PC-3 (cell line): ENCODE measurements around the gene NEGR1. TPM values are rescaled to one million over a fixed set of nuclear protein-coding genes. Genes with fewer than 3 reads are reported as not detected.

ENCODE experiments used
- ATAC-seq: fragments of 200-7000 bp; cut with Tn5 transposase; 2 replicates; pipeline ENCODE4 v1.9.1; 2020; ENCODE audit warnings: mild to moderate bottlenecking, moderate library complexity
- BruUV-seq: library from RNA; stranded (reverse); fragments of 400-500 nt; replicated peaks from 2 replicates; lab custom pipeline; 2021; lab: Mats Ljungman, UMichigan
- CTCF ChIA-PET: fragments of 300-600 bp; sonication (Branson Sonifier 250); formaldehyde crosslinking; loops from one replicate; lab custom pipeline; 2022; ENCODE audit warnings: antibody characterized with exemption; lab: Charles Lee
- POLR2A ChIA-PET: fragments of 300-600 bp; sonication (Branson Sonifier 250); formaldehyde crosslinking; loops from one replicate; lab custom pipeline; 2022; ENCODE audit warnings: antibody characterized with exemption; ENCODE audit not compliant: unreplicated experiment; lab: Charles Lee
- DNase-seq: peaks from one replicate; pipeline ENCODE4 v3.0.0-alpha.2; 2015
- H2AFZ ChIP-seq: fragments of 300-600 bp; sonication (generic); 2 replicates; pipeline ENCODE4 v1.6.0; 2016; ENCODE audit warnings: antibody characterized with exemption, low read length
- H3F3A ChIP-seq: fragments of 300-600 bp; sonication (generic); one replicate; pipeline ENCODE4 v1.6.0; 2017; ENCODE audit warnings: antibody characterized with exemption, low read length, control low read depth, mild to moderate bottlenecking; ENCODE audit not compliant: unreplicated experiment
- H3K27ac ChIP-seq: fragments of 300-600 bp; sonication (generic); 2 replicates; pipeline ENCODE4 v1.5.1; 2016; ENCODE audit warnings: mild to moderate bottlenecking, low read length
- H3K27me3 ChIP-seq: fragments of 300-600 bp; sonication (generic); 2 replicates; pipeline ENCODE4 v1.6.1; 2016; ENCODE audit warnings: low read length, mixed read lengths
- H3K36me3 ChIP-seq: fragments of 300-600 bp; sonication (generic); 2 replicates; pipeline ENCODE4 v1.6.1; 2016; ENCODE audit warnings: low read depth, mixed run types, low read length, mixed read lengths
- H3K4me1 ChIP-seq: fragments of 300-600 bp; sonication (generic); 2 replicates; pipeline ENCODE4 v1.5.1; 2016; ENCODE audit warnings: low read length; ENCODE audit not compliant: insufficient read depth
- H3K4me2 ChIP-seq: fragments of 300-600 bp; sonication (generic); 2 replicates; pipeline ENCODE4 v1.6.0; 2016; ENCODE audit warnings: low read length
- H3K4me3 ChIP-seq: fragments of 300-600 bp; sonication (generic); 2 replicates; pipeline ENCODE4 v1.5.1; 2016; ENCODE audit warnings: mild to moderate bottlenecking, low read length, mixed read lengths
- H3K79me2 ChIP-seq: fragments of 300-600 bp; sonication (generic); 2 replicates; pipeline ENCODE4 v1.6.1; 2017; ENCODE audit warnings: low read length, mixed read lengths
- H3K9ac ChIP-seq: fragments of 300-600 bp; sonication (generic); 2 replicates; pipeline ENCODE4 v1.6.0; 2016; ENCODE audit warnings: mild to moderate bottlenecking, low read length
- H3K9me2 ChIP-seq: fragments of 300-600 bp; sonication (generic); replicated peaks from 2 replicates; pipeline ENCODE4 v1.6.1; 2016; ENCODE audit warnings: mixed run types, low read length, mixed read lengths
- H3K9me3 ChIP-seq: fragments of 300-600 bp; sonication (generic); 2 replicates; pipeline ENCODE4 v1.6.1; 2016; ENCODE audit warnings: low read length, mixed read lengths
- H4K20me1 ChIP-seq: fragments of 300-600 bp; sonication (generic); 2 replicates; pipeline ENCODE4 v1.6.1; 2016; ENCODE audit warnings: low read length, mixed read lengths
- CTCF ChIP-seq: fragments of 300-600 bp; sonication (generic); conservative IDR thresholded peaks from 2 replicates; pipeline ENCODE4 v1.5.1; 2017; ENCODE audit warnings: antibody characterized with exemption, low read depth, mild to moderate bottlenecking, low read length
- EZH2 ChIP-seq: fragments of 300-600 bp; sonication (generic); IDR thresholded peaks from one replicate; pipeline ENCODE4 v1.6.1; 2017; ENCODE audit warnings: antibody characterized with exemption, mild to moderate bottlenecking, low read length; ENCODE audit not compliant: unreplicated experiment
- EZH2phosphoT487 ChIP-seq: fragments of 300-600 bp; sonication (generic); IDR thresholded peaks from 2 replicates; pipeline ENCODE4 v1.6.1; 2018; ENCODE audit warnings: mild to moderate bottlenecking, antibody characterized with exemption, low read length, borderline replicate concordance
- intact Hi-C: fragments of 100-400 bp; cut with micrococcal nuclease; formaldehyde crosslinking; loops from 2 replicates; pipeline ENCODE4 v1.9.0; 2023
- total RNA-seq: library from RNA; depleted of rRNA; stranded (reverse); fragments of >200 nt; gene quantifications from 2 replicates; pipeline ENCODE4 v1.2.3, GENCODE V29; 2014

NEGR1 gene
- total RNA-seq, 1 experiment from 2014 or later = 3.4 TPM

- no peak overlapping the region for H3K9ac ChIP-seq
- no peaks in the 10 kb centered on the region for H3F3A ChIP-seq
- H3K9me2 ChIP-seq = no peaks in the 10 kb centered on the region
- no peak overlapping the region for H3K27ac ChIP-seq
- H3K4me2 ChIP-seq = no peak overlapping the region
- no TSS peak for BruUV-seq
- no peaks in the 10 kb centered on the region for H3K79me2 ChIP-seq
- no peak for ATAC-seq
- POLR2A ChIA-PET = no interaction called here
- no peaks in the 10 kb centered on the region for H4K20me1 ChIP-seq
- no peak for TF ChIP-seq EZH2
- CTCF ChIA-PET = no interaction called here
- H3K36me3 ChIP-seq = no peaks in the 10 kb centered on the region
- H3K4me1 ChIP-seq = no peaks in the 10 kb centered on the region
- H3K4me3 ChIP-seq = no peak overlapping the region
- H2AFZ ChIP-seq = no peak overlapping the region
- H3K27me3 ChIP-seq = no peaks in the 10 kb centered on the region
- no peak for DNase-seq
- H3K9me3 ChIP-seq = no peaks in the 10 kb centered on the region
- intact Hi-C loops = no loop called here
Observed at GRCh38 chr1:71980556-71980955, 301.8 kb downstream of the NEGR1 start.

- Histone ChIP-seq H3K4me1 (no peaks in the 10 kb centered on the region), H3K27ac (no peak overlapping the region), H3K4me2 (no peak overlapping the region), H3K4me3 (no peak overlapping the region), H3K79me2 (no peaks in the 10 kb centered on the region), H3K36me3 (no peaks in the 10 kb centered on the region), H3K27me3 (no peaks in the 10 kb centered on the region), H4K20me1 (no peaks in the 10 kb centered on the region), H3K9me3 (no peaks in the 10 kb centered on the region), H3K9me2 (no peaks in the 10 kb centered on the region), H3K9ac (no peak overlapping the region), H3F3A (no peaks in the 10 kb centered on the region), H2AFZ (no peak overlapping the region)
- intact Hi-C loops = loop anchor here (10.0 kb wide), 1 partner anchor 65 kb away; no protein-coding TSS in a partner anchor
- BruUV-seq = no TSS peak
- POLR2A ChIA-PET = no interaction called here
- TF ChIP-seq EZH2phosphoT487 (no peak), CTCF (no peak), EZH2 (no peak)
- CTCF ChIA-PET = no interaction called here
- DNase-seq = no peak
- ATAC-seq = no peak
Observed at GRCh38 chr1:71979882-71980281, 302.5 kb downstream of the NEGR1 start.

GRCh38 chr1:71967670-71968069 lies 314.7 kb downstream of the NEGR1 start:
- POLR2A ChIA-PET = no interaction called here
- no peak overlapping the region for H2AFZ ChIP-seq
- CTCF ChIA-PET = no interaction called here

More at GRCh38 chr1:71967670-71968069, 314.7 kb downstream of the NEGR1 start:
- no peaks in the 10 kb centered on the region for H3K4me1 ChIP-seq
- no peak for TF ChIP-seq EZH2
- TF ChIP-seq CTCF = no peak
- TF ChIP-seq EZH2phosphoT487 = no peak
- H3F3A ChIP-seq = no peaks in the 10 kb centered on the region
- H3K9me2 ChIP-seq = no peaks in the 10 kb centered on the region
- H3K79me2 ChIP-seq = no peaks in the 10 kb centered on the region
- BruUV-seq = no TSS peak
- no peak overlapping the region for H3K27ac ChIP-seq
- no peak overlapping the region for H3K9ac ChIP-seq
- H3K4me2 ChIP-seq = no peak overlapping the region
- no peak for ATAC-seq
- H3K4me3 ChIP-seq = no peak overlapping the region
- intact Hi-C loops = no loop called here
- H3K27me3 ChIP-seq = no peaks in the 10 kb centered on the region
- no peaks in the 10 kb centered on the region for H3K36me3 ChIP-seq
- DNase-seq = no peak
- no peaks in the 10 kb centered on the region for H3K9me3 ChIP-seq
- H4K20me1 ChIP-seq = no peaks in the 10 kb centered on the region
